Dermis blood vessel endothelial cell (primary cell): ENCODE measurements around the gene ADSS1. TPM values are rescaled to one million over a fixed set of nuclear protein-coding genes. Genes with fewer than 3 reads are reported as not detected.
A peak's percentile ranks its signal among the peaks of the same experiment; 100 is the strongest.

Experiments used
- DNase-seq: peaks from one replicate; pipeline ENCODE4 v3.0.0; 2010
- total RNA-seq: library from RNA; depleted of rRNA; stranded (reverse); fragments of >200 nt; gene quantifications from 2 replicates; pipeline ENCODE4 v1.2.3, GENCODE V29; 2014

ADSS1 gene
- total RNA-seq, 1 donor from 2014 or later, result 2.2 TPM

DNA sequence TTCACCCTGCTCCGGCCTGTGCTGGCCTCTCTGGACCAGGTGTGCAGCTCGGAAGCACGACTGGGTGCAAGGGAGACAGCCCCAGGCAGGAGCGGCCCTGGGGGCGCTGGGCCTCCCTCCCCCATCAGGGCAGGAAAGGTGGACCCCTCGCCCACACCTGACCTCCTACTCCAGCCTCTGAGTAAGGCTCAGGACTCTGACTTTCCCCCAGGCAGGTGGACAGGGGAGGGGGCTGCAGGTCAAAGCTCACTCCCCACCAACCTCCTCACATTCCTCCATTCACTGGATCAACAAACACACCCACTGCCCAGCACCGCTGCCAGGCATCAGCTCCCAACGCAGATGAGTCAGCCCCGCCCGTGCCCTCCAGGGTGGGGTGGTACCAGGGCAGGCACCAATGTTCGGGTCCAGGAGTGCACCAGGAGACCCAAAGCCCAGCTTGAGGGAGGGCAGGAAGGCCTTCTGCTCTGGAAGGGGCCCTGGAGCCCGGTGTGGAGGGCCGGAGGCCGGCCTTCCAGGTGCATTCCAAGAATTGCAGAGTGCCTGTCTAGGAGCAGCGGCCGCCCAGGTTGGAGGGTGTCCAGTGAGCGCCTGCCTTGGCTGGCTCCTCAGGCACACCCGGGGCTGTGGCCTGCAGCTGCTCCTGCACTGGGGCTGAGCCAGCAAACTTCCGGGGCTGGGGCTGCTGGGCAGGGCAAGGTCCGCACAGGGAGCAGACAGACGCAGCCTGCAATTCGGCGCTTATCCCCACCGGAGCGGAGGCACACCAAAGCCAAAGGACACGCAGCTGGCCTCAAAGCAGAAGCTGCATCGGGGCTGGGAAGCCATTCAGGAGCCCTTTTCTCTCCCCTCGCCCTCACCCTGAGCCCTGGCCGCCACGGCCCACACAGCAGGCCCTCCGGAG lies 36.2 kb upstream of the ADSS1 start:
- DNase-seq, result no peak

DNA sequence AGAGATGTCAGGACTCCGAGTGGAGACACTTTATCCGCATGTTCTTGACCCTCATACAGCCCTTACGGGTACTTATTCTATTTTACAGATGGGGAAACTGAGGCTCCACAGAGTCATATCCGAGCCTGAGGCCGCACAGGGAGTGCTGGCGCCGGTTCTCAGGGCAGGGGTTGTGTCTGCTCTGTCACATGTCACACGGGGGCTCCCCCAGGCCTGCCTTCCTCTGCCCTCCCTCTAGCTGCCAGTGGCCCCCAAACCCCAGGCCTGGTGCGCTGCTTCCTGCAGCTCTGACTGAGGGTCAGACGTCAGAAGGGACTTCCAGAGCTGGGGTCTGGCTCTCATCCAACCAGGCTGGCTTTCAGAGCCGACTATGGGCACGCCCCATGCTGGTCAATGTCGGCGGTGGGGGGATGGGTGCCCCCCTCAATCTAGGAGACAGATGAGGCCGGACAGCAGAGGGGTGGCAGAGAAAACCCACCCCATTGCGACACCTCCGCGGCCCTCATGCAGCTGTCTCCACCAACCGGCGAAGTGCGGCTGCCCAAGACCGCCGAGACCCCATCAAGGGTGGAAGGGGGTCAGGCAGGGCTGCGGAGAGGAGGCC lies 35.4 kb upstream of the ADSS1 start:
- DNase-seq, result no peak

DNA sequence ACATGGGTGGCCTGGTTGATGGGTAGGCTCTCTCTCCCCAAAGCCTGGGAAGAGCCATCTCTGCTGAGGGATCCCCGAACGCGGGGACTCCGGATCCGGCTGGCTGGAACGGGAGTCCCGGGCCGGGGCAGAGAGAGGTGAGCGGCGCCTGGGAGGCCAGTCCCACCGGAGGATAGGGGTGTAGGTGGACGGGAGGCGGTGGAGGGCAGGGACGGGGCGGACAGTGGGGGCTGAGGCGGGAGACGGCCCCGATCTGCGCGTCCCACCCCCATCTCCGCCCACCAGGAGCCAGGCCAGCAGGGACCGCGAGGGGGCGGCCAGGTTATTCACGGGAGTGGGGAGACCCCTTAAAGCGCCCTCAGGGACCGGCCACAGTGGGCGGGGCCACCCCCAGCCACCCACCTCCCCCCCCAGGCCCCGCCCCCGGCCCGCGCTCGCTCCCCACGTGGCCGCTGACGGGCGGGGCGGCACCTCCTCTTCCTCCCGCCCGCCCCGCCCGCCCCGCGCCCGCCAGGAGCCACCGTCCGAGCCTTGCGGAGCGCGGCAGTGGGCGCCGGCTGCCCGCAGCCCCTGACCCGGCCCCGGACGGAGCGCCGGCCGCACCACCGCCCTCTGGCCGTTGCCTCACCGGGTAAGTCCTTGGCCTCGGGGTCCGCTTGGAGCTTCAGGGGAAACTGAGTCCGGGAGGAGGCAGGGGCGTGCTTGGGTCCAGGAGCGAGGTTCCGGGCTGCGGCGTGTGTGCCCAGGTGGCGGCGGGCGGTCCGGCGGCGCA lies 34.7 kb upstream of the ADSS1 start, which contains the start of gene INF2:
INF2 (plus strand) TSS at position 510 of the 772 bp plus-strand sequence. CDS start 11,748 bp downstream, outside the sequence.
- peak; percentile 67 for DNase-seq

DNA sequence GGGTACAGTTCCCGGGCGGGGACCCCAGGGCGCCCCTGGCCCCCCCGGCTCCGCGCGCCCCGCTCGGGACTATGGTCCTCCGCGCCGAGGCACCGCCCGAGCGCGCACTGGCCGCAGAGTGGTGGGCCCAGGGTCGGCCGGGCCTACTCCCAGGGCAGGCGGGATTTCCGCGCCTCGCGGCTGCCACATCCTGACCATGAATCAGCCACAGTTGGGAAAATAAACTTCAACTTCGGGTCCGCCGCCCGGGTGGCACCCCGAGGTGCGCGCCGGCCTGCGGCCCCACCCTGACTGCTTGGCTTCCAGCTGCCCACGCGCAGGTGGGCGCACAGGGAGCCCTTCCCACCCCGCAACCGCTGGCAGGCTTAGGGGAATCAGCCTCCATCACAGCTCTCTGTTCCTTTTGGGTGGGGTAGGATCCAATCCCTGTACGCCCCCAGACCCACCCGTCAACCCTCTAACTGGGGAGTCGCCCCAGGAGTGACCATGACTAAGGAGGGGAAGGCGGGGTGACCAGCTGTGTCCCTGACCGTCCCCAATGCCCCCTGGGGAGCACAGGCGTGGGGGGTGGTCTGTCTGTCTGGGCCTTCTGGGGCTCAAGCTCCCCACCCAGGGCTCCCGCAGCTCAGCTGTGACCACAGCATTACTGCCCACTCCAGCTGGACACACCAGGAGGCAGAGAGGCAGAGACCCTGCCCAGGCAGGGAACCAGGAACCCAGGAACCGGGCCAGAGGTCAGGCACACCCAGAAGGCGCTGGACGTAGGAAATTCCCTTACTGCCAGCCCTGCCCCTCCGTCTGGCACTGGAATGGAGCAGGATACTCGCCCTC lies 33.9 kb upstream of the ADSS1 start:
- peak; percentile 40 for DNase-seq

DNA sequence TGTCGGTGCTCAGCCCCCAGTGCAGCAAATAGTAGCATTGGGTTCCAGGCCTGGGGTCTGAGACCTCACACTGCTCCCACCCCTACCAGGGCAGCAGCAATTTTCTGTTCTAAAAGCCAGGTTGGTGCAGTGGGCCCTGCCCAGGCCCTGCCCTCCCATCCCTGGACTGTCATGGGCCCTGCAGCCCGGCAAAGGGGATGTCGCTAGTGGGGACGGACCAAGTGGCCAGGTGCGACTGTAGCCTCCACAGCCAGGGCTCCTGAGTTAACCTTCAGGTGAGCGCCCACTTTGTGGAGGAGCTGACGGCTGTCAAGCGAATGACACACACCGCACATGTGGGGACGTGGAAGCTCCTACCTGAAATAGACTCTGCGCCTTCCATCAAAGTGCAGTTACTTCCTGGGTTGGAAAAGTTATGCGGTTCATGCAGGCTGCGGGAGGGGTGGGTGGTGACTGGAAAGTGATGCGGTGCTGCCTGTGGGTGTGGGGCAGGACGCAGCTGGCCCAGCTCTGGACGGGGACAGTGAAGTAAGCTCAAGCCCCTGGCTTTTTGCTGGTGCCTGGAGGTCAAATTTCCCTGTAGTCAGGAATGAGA lies 33.1 kb upstream of the ADSS1 start:
- peak; percentile 29 for DNase-seq

DNA sequence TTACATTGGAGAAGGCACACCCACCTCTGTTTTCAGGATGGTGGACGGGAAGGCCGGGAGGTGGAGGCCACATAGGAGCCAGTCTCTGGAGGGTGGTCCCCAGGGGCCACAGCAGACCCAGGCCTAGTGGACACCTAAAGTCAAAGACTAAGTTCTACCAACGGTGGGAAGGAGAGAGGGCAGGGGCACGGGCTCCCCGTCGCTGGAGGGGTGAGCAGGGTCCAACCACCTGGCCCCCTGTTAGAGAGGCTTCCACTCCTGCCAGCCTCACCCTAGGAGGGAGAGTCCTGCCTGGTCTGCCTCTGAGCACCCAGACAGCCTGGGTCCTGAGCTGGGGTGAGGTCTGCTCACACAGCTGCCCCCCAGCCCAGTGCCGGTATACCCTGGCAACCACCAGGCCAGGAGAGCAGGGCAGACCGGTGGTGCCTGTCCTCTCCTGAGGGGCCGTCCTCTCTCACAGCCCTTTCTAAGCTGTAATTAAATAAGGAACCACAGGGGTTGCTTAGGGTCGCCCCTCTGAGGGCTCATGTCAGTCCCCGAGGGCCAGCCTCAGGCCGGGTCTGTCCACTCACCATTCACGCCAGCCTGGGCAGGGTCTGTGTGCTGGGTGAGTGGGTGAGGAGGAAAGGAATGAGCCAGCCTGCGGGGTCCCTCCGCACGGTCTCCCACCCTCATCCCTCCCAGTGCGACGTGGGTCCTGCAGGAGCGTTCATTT lies 32.3 kb upstream of the ADSS1 start:
- DNase-seq, result no peak

DNA sequence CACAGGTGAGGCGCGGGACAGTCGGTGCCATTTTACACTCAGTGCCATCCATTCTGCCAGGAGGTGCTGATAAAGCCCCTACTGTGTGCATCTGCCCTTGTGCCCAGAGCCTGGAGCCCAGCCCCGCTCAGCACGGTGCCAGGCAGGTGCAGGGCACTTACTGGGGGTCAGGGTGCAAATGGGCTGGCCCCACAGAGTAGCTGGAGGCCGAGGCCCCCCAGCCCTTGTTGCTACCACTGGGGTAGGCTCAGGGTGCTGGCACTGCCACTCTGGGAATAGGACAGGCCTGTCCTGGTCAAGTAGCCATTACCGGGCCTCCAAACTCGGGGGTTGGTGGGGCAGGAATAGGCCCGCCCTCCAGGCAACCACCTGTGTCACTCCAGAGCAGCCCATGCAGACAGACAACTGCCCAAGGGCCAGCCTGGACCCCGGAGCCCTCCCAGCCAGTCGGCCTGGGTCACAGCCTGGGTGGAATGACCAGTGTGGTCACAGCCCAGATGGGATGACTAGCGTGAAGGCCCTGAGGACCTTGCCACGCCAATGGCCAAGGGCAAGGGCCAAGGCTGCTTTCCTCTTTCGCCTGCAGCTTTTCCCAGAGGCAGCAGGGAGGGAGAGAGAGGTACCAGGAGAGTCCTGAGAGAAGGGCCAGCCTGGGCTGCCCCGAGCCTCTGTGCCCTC lies 31.6 kb upstream of the ADSS1 start:
- DNase-seq, result no peak

DNA sequence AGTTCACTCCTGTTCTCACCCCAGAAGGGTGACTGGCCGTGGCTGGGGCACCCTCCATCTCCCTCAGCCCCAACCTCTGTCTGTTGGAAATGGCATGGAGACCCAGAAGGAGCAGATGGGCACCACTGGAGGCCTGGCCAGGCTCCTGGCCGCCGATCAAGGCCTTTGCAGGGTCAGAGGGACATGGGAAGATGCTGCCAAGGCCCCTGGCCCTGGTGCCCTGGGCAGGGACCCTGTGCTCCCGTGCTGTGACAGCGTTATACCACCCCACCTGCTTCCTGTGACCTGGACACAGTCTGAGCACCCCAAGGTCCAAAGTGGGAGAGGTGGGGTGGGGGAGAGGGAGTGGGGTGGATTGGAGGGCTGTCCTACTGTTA lies 31.1 kb upstream of the ADSS1 start:
- DNase-seq, result no peak

DNA sequence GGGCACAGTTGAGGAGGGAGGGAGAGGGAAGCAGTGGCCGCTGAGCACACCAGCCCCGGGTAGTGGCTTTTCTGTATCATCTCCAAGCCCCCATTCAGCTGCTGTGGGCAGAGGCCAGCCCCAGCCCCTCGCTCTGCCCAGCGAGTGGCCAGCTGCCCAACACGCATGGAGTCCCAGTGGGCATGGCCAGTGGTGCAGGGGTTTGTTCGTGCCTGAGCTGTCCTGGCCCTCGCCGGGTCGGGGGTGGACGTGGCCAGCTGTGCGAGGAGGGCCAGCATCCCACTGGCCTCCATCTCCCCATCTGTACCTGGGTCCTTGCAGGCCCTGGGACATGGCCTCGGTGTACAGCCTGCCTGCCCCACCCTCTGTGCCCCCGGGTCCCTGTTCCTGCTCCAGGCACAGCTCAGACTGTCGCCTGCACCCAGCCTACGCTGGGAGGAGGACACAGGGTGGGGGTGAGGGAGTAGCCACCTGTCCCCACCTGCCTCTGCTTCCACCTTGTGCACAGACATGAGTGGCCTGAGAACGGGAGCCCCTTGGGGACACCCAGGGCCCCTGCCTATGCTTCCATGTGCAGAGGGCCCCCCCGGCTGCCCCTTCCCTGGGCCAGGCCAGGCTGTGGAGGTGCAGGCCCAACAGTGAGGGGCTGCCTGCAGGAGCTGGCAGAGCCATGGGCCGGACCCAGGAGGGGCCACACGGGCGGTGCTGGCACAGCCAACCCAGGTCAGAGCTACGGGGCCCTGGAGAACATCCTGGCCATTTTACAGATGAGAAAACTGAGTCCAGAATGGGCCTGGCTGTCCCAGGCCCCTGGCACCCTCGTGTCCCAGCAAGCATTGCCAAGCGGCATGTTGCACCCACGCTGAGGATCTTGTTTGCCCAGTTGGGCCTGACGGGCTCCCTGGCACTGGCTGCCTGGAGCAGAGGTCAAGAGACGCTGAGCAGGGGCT lies 30.3 kb upstream of the ADSS1 start:
- DNase-seq, result no peak

DNA sequence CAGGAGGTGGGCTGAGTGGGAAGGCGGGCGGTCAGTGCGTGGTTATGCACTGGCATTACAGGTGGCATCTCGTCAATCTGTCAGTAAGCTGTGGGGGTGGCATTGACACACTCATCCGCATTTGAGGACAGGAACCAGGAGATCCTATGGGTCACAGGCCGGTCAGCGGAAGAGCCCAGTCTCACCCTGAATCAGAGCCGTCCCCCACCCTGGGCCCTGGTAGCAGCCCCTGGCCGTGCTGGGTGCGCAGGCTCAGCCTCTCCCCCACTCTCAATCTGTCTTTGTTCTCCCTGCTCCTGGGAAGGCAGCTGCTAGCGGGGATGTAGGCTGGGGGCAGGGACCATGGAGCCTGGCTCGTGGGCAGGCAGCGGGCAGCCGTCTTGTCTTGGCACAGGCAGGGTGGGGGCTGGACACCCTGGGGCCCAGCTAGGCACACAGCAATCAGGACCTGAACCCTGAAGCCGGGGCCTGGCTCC lies 29.5 kb upstream of the ADSS1 start:
- peak; percentile 38 for DNase-seq

DNA sequence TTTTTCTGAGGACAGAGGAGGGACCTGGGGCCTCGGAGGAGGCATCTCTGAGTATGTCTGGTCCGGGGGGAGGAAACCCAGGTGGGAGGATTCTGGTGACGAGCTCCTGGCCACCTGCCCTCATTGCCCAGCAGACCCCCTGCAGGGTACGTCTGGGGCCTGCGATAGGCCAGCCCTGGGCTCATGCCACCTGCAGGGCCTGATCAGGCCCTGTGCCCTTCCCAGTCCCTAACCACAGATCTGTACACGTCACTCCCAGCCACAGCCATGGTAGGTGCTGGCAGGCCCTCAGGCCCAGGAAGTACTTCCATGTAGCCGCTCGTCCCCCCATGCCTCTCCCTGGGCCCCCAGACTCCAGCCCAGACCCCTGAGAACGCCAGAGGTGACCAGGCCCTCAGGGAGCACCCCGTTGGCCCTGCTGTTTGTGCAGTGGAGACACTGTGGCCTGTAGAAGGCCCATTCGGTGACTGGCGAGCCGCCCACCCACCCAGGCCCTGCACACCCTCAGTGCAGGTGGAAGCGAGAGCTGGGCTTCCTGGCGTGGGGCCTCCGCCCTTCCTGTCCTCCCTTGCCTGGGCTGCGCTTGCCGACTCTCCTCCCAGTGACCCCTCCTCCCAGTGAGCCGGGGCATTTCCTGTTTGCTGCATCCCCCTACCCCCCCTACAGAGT lies 28.9 kb upstream of the ADSS1 start:
- DNase-seq, result peak; percentile 27

DNA sequence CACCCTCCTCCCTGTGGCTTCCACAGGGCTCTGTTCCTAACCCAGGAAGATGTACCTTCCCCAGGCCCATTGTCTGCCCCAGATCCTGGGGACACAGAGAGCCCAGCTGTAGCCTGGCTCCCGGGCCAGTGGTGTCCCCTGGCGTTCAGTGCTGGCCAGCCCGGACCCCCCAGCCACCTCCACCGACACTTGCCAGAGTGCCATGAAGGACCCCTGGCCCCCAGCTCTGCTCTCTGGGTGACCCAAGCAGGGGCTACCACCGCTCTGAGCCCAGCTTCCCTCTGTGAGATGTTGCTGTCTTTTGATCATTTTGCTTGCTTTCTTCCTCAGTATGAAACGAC lies 28.4 kb upstream of the ADSS1 start:
- DNase-seq, result no peak

DNA sequence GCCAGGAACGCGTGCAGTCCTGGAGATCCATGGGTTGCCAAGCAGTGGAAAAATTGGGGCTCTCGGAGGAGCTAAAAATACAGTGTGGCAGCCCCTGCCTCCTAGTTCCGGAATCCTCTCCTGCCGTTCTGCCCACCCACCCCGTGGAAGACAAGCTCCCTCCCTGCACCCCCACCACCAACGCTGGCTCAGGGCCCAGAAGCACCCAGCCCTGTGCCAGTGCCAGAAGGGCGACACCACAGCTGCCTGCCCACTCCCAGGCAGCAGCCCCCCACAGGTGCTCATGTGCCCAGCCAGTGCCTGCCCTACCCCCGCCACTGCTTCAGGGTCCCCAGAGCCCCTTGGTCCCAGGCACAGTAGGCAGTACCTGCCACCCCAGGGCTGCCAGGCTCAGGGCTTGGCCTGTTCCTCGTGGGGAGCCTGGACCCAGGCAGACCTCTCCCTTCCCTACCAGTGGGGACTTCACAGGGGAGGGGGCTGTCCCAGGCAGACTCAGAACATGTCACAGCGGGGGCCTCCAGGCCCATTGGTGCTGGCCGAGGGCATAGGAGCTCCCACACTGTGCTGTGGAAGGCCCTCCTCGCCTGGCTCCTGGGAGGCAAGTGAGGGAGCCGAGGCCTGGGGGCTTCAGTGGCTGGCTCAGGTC lies 27.2 kb upstream of the ADSS1 start:
- DNase-seq, result no peak

DNA sequence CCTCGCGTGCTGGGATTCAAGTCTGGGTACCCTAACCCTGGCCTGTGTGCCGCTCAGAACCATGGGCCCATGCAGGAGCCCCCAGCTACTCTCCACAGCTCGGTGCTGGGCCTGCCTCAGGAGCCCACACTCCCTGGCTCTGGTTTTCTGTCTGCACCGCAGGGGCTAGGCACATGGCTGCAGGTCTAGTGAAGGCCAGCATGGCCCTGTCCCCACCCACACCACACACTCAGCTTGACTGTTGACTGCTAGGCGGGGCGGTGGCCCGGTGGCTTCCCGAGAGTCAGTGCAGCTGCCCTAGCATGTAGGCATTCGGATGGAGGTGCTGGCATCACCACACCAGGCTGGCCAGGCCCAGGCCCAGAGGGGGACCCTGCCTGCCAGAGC lies 26.7 kb upstream of the ADSS1 start:
- DNase-seq, result no peak

DNA sequence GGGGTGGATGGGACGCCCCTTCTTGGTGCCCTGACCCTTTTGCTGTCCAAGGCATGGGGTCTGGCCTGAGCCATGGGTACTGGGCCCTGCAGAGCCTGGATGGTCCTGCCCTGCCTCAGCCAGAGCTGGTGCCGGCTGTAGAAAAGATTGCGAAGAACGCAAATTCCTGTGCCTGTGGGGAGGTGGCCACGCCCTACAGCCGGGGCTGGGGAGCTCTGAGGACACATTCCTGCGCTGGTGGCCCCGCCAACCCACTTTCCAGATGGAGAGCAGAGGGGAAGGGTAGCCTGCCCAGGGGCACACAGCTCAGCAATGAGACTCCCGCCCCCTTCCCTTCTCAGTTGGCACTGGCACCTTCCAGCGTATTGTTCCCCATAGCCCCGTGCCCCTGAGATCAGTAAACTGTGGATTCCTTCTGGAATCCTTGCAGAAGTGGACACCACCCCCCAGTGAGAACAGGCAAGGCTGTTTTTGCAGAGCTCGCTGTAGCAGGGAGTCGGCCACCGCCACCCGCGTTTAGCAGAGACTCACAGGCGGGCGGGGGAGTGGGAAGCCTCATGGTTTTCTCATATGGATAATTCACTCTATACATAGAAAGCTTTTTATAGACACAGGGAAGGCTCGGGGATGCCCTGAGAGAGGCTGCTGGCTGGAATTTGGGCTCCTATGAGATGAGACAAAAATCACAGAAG lies 26.0 kb upstream of the ADSS1 start:
- no peak for DNase-seq

DNA sequence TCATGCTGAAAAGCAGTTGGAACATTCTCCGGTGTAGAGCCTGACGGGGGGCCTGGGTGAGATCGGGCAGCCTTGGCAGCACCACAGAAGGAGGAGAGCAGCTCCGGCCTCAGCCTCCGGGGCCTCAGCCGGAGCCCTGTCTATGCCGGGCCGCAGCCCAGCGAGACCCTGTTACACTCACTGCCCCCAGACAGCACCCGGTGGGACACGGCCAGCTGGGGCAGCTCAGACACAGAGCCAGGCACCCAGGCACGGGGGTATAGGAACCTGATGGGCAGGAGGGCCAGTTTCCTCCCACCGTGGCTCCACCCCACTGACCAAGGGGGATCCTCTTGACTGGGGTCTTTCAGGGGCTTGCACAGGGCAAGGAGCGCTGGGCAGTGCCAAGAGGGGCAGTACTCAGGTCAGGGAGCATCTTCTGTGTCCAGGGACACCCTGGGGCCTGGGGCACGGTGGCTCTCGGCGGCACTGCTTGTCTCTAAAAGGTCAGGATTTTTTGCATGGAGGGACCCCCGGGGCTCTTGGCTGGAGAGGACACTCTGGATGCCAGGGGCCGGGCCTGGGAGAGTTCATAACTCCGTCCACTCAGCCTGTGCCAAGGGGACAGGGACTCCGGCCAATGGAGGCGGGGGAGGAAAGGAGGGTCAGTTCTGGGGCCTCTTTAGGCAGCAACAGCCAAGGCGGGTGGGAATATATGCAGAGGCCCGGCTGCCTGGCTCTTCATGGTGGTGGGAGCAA lies 25.2 kb upstream of the ADSS1 start:
- no peak for DNase-seq

DNA sequence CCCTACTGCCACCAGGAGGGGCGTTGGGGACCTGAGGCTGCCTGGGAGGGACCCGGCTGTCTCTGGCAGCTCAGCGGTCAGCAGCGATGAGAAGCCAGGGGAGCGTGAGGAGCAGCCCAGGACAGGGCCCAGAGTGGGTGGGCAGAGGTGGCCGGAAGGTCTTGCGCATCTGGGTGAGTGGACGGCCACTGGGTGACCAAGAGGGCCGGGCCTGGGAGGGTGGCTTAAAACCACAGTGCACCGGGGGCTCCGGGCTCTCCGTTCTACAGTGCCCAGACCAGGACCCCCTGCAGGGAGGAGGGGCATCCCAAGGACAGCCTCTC lies 24.6 kb upstream of the ADSS1 start:
- no peak for DNase-seq
